Pons (tissue), 1 donor: ENCODE measurements around the gene NOL12.
"Not testable (repeated sequence)": the region's sequence is repeated elsewhere in the genome, so short reads cannot be mapped to it uniquely, and the experiment has no call there.

Source experiments
- DNase-seq: peaks from one replicate; pipeline ENCODE4 v3.0.0-alpha.2; 2016; ENCODE audit warnings: low spot score

Gene NOL12

DNA sequence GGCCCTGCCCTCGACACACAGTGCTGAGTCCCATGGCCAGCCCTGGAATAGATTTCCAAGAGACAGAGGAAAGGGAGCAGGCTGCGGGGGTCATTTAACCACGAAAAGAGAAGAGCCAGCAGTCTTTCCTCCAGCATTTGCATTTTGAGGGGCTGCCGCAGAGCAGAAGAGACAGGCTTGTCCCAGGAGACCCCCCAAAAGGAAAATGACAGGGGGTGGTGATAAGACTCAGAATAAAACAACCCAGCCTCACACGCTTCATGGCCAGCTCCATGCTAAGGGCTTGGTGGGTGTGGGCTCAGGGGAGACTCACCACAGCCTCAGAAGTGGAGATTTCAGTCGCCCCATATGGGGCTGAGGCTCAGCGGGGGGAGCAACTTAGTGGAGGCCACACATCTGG is 27.6 kb downstream of the NOL12 start:
- DNase-seq, result no peak

DNA sequence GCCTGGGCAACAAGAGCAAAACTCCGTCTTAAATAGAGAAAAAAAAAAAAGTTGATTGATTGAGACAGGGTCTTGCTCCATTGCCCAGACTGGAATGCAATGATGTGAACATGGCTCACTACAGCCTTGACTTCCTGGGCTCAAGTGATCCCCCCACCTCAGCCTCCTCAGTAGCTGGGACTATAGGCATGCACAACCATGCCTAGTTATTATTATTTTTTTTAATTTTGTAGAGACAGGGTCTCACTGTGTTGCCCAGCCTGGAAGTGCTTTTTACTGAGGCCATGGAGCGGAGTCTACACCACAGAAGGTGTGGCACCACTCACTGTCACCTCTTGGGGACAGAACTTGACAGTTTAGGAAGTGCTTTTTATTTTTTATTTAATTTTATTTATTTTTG is 28.5 kb downstream of the NOL12 start:
- no peak for DNase-seq

DNA sequence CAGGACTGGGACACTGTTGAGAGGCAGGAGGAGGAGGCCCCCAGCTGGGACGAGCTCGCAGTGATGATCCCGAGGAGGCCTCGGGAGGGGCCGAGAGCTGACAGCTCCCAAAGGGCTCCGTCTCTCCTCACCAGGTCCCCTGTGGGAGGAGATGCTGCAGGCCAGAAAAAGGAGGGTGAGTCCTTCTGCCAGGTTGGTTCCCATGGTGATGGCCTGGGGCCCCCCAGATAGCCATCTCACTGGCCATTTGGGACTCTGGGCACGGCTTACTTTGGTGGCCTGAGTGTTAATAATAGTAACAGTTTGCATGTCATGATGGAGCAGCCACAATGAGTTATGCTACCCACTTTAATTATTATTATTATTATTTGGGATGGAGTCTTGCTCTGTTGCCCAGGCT is 29.6 kb downstream of the NOL12 start:
- no peak for DNase-seq

DNA sequence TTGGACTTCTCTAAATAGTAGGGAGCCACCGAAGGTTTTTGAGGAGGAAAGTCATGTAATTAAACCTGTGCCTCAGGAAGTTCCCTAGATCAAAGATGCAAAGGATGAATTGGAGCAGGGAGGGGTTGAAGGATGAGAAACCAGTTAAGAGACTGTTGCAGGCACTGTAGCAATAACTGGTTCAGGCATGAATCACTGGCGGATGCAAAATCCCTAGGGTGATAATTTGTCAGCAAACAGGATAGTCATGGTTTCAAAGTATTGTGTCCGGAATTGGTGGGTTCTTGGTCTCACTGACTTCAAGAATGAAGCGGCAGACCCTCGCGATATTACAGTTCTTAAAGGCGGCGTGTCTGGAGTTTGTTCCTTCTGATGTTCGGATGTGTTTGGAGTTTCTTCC is 30.6 kb downstream of the NOL12 start:
- DNase-seq, result no peak

DNA sequence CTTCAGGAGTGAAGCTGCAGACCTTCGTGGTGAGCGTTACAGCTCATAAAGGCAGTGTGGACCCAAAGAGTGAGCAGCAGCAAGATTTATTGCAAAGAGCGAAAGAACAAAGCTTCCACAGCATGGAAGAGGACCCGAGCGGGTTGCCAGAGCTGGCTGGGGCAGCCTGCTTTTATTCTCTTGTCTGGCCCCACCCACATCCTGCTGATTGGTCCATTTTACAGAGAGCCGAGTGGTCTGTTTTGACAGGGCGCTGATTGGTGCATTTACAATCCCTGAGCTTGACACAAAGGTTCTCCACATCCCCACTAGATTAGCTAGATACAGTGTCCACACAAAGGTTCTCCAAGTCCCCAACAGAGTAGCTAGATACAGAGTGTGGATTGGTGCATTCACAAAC is 31.1 kb downstream of the NOL12 start:
- DNase-seq, result not testable (repeated sequence)

DNA sequence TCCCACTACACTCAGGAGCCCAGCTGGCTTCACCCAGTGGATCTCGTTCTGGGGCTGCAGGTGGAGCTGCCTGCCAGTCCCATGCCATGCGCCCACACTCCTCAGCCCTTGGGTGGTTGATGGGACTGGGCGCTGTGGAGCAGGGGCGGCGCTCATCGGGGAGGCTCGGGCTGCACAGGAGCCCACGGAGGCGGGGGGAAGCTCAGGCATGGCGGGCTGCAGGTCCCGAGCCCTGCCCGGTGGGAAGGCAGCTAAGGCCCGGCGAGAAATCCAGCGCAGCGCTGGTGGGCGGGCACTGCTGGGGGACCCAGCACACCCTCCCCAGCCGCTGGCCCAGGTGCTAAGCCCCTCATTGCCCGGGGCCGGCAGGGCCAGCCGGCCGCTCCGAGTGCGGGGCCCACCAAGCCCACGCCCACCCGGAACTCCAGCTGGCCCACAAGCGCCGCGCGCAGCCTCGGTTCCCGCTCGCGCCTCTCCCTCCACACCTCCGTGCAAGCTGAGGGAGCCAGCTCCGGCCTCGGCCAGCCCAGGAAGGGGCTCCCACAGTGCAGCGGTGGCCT is 31.7 kb downstream of the NOL12 start:
- not testable (repeated sequence) for DNase-seq

DNA sequence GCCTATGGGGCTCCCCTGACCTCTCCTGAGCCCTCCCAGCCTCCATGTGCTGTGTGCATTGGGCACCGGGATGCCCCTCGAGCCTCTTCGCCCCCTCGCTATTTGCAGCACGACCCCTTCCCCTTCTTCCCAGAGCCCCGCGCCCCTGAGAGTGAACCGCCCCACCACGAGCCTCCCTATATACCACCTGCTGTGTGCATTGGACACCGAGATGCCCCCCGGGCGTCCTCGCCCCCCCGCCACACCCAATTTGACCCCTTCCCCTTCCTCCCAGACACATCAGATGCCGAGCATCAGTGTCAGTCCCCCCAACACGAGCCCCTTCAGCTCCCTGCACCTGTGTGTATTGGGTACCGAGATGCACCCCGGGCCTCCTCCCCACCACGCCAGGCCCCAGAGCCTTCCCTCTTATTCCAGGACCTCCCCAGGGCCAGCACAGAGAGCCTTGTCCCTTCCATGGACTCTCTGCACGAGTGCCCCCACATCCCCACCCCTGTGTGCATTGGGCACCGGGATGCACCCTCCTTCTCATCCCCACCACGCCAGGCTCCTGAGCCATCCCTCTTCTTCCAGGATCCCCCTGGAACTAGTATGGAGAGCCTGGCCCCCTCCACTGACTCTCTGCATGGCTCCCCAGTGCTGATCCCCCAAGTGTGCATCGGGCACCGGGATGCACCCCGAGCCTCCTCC is 39.6 kb downstream of the NOL12 start:
- no peak for DNase-seq

DNA sequence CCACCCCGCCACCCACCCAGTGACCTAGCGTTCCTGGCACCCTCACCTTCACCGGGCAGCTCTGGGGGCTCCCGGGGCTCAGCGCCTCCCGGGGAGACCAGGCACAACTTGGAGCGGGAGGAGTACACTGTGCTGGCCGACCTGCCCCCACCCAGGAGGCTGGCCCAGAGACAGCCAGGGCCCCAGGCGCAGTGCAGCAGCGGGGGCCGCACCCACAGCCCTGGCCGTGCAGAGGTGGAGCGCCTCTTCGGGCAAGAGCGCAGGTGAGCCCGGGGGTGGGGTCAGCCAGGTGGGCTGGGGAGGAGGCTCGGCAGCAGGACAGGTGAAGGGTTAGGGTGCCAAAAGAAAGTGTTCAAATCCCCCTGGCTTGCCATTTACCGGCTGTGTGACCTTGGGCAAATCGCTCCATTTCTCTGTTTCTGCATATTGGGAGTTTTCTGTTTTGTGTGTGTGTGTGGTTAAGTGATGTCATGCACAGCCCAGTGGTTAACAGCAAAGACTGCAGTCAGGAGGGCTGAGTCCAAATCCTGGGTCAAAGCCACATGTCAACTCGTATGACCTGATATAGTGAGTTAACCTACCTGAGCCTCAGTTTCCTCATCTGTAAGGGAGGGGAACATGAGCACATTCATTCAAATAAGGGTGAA is 40.2 kb downstream of the NOL12 start:
- no peak for DNase-seq

DNA sequence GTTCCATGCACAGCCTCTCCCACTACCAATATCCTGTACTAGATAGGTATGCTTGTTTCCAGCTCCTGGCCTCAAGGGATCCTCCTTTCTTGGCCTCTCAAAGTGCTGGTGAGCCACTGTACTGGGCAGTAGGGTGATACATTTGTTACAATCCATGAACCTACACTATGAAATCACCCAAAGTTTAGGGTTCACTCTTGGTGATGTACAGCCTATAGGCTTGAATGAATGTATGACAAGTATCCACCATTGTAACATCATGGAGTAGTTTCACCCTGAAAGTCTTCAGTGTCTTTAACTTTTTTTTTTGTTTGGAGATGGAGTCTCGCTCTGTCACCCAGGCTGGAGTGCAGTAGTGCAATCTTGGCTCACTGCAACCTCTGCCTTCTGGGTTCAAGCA is 42.5 kb downstream of the NOL12 start:
- DNase-seq, result no peak

DNA sequence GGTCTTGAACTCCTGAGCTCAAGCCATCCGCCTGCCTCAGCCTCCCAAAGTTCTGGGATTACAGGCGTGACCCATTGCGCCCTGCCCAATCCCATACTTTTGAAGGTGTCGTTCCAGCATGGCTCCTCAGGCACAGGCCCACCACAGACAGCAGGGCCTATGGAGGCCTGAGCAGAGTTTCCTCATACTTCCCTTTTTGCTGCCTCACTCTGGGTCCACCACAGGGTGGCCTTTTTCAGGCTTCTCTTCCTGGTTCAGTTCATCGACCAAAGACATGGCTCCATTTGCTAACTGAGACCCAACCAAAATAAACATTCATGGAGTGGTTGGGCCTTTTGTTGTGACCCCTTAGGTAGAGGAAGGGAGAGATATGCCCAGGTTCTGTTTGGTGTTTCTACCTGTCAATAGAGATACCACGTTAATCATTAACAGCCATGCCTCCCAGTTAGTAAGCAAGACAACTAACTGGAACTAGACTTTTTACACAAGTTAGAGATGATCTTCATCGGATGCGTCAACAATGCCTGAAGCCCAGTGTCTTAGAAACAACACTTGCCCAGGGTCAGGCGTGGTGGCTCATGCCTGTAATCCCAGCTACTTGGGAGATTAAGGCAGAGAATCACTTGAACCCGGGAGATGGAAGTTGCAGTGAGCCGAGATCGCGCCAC is 45.8 kb downstream of the NOL12 start:
- no peak for DNase-seq

DNA sequence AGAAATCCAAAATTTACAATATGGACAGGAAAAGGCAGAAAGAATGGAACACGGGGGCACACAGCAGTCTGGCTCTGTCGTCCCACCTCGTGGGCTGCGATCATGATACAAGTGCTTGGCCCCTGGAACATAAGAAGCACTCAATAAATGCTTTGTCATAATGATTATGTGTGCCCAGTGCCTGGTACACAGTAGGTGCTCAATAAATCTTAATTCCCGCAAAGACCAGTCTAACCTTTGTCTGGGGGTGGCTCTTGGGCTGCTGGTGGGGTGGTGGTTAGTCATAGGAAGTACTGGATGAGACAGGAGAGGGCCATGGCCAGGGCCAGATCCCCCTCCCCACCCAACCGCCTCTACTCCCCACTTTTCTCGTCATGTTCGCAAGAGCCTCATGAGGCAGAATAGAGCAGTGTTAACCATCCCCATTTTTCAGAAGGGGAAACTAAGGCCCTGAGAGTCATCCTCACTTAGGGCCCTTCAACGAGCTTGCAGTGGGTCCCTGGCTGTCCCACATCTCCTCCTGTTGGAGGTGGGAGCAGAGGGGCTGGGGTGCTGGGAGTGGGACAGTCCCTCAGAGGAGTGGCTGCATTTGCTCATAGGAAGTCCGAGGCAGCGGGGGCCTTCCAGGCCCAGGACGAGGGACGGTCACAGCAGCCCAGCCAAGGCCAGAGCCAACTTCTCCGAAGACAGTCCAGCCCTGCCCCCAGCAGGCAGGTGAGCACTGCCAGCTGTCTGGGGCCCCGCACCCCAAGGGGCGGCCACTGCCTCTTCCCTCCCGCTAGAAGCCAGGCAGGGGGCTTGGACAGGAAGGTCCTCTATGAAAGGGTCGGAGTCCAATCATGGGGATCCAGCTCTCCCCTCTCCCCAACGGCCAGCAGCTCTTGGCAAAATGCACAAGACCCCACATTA is 46.8 kb downstream of the NOL12 start:
- DNase-seq, result no peak

DNA sequence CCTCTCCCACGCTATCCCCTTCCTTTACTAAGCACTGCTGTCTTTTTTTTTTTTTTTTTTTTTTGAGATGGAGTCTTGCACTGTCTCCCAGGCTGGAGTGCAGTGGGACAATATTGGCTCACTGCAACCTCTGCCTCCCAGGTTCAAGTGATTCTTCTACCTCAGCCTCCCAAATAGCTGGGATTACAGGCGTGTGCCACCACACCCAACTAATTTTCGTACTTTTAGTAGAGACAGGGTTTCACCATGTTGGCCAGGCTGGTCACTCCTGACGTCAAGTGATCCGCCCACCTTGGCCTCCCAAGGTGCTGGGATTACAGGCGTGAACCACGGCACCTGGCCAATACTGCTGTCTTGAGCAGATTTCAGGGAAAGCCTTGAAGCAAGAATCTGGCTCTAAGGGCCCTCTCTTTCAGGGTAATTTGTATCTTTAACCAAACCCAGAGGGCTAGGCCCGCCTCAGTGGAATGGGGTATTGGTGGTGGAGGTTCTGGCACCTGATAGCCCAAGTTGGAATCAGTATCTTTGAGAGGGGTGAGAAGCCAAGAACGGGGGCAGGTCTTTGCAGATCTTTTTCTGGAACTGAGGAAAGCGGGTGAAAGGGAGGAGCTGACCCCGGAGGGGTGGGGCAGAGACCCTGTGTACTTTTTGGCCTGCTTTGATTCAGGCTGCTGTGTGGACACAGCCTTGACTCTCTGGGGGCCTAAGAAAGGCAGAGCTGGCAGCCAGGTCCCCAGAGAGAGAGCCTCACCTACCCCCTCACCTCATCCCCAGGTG is 47.7 kb downstream of the NOL12 start:
- no peak for DNase-seq

DNA sequence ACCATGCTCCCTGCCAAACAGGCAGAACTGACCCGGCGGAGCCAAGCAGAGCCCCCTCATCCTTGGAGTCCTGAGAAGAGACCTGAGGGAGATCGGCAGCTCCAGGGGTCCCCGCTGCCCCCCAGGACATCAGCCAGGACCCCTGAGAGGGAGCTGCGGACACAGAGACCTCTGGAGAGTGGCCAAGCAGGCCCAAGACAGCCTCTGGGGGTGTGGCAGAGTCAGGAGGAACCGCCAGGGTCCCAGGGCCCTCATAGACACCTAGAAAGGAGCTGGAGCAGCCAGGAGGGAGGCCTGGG is 48.2 kb downstream of the NOL12 start:
- DNase-seq, result no peak

DNA sequence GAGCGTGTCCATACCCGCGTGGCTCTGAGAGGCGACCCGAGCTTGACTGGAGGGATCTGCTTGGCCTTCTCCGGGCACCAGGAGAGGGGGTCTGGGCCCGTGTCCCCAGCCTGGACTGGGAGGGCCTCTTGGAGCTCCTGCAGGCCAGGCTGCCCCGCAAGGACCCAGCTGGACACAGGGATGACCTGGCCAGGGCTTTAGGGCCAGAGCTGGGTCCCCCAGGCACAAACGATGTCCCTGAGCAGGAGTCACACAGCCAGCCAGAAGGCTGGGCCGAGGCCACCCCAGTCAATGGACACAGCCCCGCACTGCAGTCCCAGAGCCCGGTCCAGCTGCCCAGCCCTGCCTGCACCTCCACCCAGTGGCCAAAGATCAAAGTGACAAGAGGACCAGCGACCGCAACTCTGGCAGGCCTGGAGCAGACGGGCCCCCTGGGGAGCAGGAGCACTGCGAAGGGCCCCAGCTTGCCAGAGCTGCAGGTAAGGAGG is 48.9 kb downstream of the NOL12 start:
- DNase-seq, result peak; percentile 38

DNA sequence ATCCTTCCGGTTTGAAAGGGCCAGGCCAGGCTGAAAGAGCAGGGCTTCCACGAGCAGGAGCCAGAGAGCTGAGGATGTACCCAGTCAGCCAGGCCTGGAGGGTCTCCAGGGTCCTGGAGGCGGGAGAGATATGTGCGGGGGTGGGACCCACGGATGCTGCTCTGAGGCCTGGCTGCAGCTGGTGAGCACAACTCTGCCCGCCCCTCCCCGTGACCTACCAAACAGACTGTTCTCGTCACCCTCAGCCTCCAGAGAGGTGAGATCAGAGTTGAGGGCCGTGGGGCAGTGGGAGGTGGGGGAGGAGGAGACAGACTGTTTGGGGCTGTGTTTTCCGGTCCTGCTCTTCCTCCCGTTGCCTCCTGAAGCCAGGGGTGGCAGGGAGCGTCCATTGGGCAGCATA is 52.9 kb downstream of the NOL12 start:
- no peak for DNase-seq

DNA sequence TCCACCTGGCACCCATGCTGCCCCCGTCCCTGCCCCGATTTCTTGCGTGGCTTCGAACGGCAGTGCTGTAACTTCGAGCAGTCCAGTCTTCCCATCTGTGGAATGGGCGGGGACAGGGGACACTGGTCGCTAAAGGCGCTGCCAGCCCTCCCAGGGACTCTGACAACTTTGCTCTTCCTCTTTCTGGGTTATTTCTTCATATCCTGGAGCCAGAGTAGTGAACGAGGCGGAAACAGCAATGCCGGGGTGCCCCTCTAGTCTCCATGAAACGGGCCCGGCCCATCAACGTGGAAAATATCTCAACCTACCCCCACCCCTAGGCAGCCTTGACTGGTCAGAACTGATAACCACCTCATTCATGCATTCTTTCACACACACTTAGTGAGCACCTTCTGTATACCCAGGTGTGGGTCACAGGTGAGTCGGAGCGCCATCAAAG is 53.5 kb downstream of the NOL12 start:
- peak; percentile 38 for DNase-seq

DNA sequence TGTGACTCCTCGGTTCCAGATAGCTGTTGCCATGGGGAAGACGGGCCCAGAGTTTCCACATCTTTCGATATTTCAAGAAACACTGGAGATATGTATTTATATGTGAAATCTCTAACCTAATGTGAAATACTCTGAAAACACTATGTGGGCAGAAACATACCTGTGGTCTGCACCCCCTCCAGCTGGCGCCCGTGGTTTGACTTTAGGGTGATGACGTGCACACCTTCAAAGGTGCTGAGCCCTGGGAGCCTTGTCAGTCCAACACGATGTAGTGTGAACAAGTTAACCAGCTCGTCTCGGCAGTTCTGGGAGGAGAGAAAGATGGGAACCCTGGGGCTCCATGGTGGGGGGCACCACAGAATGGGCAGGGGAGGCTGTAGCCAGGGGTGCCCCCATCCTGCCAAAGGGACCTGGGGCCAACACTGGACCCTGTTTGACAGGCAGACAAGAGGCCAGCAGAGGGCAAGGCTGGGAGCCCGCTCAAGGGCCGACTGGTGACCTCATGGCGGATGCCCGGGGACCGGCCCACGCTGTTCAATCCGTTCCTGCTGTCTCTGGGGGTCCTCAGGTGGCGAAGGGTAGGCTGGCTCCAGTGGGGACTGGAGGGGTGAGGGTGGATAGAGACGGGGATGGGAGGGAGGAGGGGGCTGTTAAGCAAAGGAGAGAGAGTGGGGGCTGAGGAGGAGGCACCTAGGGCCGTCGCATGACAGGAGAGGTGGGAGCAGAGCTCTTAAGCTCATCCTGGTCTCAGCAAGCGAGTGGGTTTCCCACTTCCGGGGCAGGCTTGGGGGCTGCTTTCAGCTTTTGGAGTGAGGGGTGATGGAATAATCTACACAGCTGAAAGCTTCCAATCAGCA is 54.5 kb downstream of the NOL12 start:
- DNase-seq, result no peak

DNA sequence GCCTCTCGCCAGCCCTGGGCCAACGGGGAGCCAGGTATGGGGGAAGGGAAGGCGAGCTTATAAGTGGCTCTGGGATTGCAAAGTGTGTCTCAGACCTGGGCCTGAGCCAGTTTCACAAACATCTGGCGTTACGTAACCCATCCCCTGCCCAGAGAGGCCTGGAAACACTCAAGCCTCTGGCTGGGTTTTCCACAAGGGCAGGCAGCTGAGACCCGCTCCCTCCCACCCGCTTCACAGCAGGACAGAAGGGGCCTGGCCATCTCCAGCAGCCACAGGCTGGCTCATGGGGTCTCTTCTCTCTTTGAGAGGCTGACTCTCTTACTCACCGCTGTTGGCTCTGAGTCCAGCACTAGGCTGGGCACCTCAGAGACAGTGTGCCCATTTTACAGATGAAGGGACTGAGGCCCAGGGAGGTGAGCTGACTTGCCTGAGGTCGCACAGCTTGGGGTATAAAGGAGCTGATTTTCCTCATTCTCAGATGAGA is 55.2 kb downstream of the NOL12 start:
- DNase-seq, result peak; percentile 41

DNA sequence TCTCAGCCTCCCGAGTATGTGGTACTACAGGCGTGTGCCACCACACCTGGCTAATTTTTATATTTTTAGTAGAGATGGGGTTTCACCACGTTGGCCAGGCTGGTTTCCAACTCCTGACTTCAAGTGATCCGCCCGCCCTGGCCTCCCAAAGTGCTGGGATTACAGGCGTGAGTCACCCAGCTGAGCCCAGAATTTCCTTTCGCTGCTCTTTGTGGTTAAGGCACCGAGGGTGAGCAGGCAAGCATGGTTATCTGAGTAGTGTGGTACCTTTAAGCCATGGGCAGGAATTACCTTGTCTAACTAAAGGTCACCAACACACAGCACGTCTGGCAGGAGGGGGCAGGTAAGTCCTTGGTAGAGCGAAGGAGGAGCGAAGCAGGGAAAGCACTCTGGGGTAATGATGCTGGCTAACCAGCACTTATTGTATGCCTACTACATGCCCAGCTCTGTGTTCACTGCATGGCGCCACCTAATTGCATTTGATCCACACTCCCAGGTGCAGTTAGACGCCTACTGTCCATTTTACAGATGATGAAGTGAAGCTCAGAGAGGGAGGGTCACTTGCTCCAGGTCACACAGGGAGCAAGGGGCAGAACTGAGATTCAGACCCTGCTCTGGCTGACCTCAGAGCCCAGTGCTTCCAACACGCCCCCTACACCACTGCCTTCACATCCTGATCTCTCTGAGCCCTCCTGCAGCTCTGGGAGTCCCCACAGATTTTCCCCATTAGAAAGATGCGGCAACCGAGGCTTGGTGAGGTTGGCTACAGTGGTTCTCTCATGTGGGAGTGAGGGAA is 56.4 kb downstream of the NOL12 start:
- no peak for DNase-seq
